ENCODE data around the gene TBC1D22A.

The TBC1D22A gene

GRCh38 chr22:46793497-46793896 is 31.0 kb downstream of the TBC1D22A start:
- Histone ChIP-seq H3K9ac (ENCODE audit: low read length) (no peak overlapping the region), H3K36me3 (ENCODE audit: control insufficient read depth, insufficient read depth, low read length, severe bottlenecking) (peaks cover 25% of the 10 kb centered on the region), H3K4me1 (ENCODE audit: control insufficient read depth, insufficient read depth, low read length) (peaks cover 10% of the 10 kb centered on the region), H3K4me3 (ENCODE audit: low read length) (no peak overlapping the region), H3K9me3 (ENCODE audit: control insufficient read depth, low read length) (no peaks in the 10 kb centered on the region), H3K27me3 (replicated peaks; ENCODE audit: control insufficient read depth, insufficient read depth, low read length) (no peaks in the 10 kb centered on the region)
- DNase-seq (ENCODE audit: low read depth) = no peak

- Histone ChIP-seq H3K4me3 (ENCODE audit: low read length) (no peak overlapping the region), H3K27me3 (replicated peaks; ENCODE audit: control insufficient read depth, insufficient read depth, low read length) (no peaks in the 10 kb centered on the region), H3K9ac (ENCODE audit: low read length) (no peak overlapping the region), H3K9me3 (ENCODE audit: control insufficient read depth, low read length) (no peaks in the 10 kb centered on the region), H3K36me3 (ENCODE audit: control insufficient read depth, insufficient read depth, low read length, severe bottlenecking) (peaks cover 25% of the 10 kb centered on the region), H3K4me1 (ENCODE audit: control insufficient read depth, insufficient read depth, low read length) (peaks cover 15% of the 10 kb centered on the region)
- no peak for DNase-seq (ENCODE audit: low read depth)
Measured at GRCh38 chr22:46794067-46794466, 31.6 kb downstream of the TBC1D22A start.

GRCh38 chr22:46794491-46794890 is 32.0 kb downstream of the TBC1D22A start:
- H3K4me1 ChIP-seq (ENCODE audit: control insufficient read depth, insufficient read depth, low read length) = peaks cover 16% of the 10 kb centered on the region
- H3K27me3 ChIP-seq (replicated peaks; ENCODE audit: control insufficient read depth, insufficient read depth, low read length) = no peaks in the 10 kb centered on the region
- peaks cover 27% of the 10 kb centered on the region for H3K36me3 ChIP-seq (ENCODE audit: control insufficient read depth, insufficient read depth, low read length, severe bottlenecking)
- no peak for DNase-seq (ENCODE audit: low read depth)
- no peaks in the 10 kb centered on the region for H3K9me3 ChIP-seq (ENCODE audit: control insufficient read depth, low read length)
- H3K9ac ChIP-seq (ENCODE audit: low read length) = no peak overlapping the region
- H3K4me3 ChIP-seq (ENCODE audit: low read length) = no peak overlapping the region

- Histone ChIP-seq H3K4me3 (ENCODE audit: low read length) (no peak overlapping the region), H3K9ac (ENCODE audit: low read length) (no peak overlapping the region), H3K4me1 (ENCODE audit: control insufficient read depth, insufficient read depth, low read length) (peaks cover 16% of the 10 kb centered on the region), H3K36me3 (ENCODE audit: control insufficient read depth, insufficient read depth, low read length, severe bottlenecking) (peaks cover 34% of the 10 kb centered on the region), H3K27me3 (replicated peaks; ENCODE audit: control insufficient read depth, insufficient read depth, low read length) (no peaks in the 10 kb centered on the region), H3K9me3 (ENCODE audit: control insufficient read depth, low read length) (no peaks in the 10 kb centered on the region)
- DNase-seq (ENCODE audit: low read depth) = no peak
Measured at GRCh38 chr22:46795140-46795539, 32.7 kb downstream of the TBC1D22A start.

GRCh38 chr22:46795845-46796565 is 33.6 kb downstream of the TBC1D22A start:
- Histone ChIP-seq H3K9me3 (ENCODE audit: control insufficient read depth, low read length) (no peaks in the 10 kb centered on the region), H3K9ac (ENCODE audit: low read length) (no peak overlapping the region), H3K36me3 (ENCODE audit: control insufficient read depth, insufficient read depth, low read length, severe bottlenecking) (peaks cover 41% of the 10 kb centered on the region), H3K4me3 (ENCODE audit: low read length) (no peak overlapping the region), H3K4me1 (ENCODE audit: control insufficient read depth, insufficient read depth, low read length) (peaks cover 16% of the 10 kb centered on the region), H3K27me3 (replicated peaks; ENCODE audit: control insufficient read depth, insufficient read depth, low read length) (no peaks in the 10 kb centered on the region)
- no peak for DNase-seq (ENCODE audit: low read depth)

- peaks cover 47% of the 10 kb centered on the region for H3K36me3 ChIP-seq (ENCODE audit: control insufficient read depth, insufficient read depth, low read length, severe bottlenecking)
Measured at GRCh38 chr22:46796566-46797195, 34.2 kb downstream of the TBC1D22A start.

GRCh38 chr22:46797355-46797754 is 34.9 kb downstream of the TBC1D22A start:
- Histone ChIP-seq H3K4me3 (ENCODE audit: low read length) (no peak overlapping the region), H3K27me3 (replicated peaks; ENCODE audit: control insufficient read depth, insufficient read depth, low read length) (no peaks in the 10 kb centered on the region), H3K36me3 (ENCODE audit: control insufficient read depth, insufficient read depth, low read length, severe bottlenecking) (peaks cover 47% of the 10 kb centered on the region), H3K4me1 (ENCODE audit: control insufficient read depth, insufficient read depth, low read length) (peaks cover 8% of the 10 kb centered on the region), H3K9me3 (ENCODE audit: control insufficient read depth, low read length) (no peaks in the 10 kb centered on the region), H3K9ac (ENCODE audit: low read length) (no peak overlapping the region)
- no peak for DNase-seq (ENCODE audit: low read depth)

More at GRCh38 chr22:46796566-46797195, 34.2 kb downstream of the TBC1D22A start:
- H3K4me3 ChIP-seq (ENCODE audit: low read length) = no peak overlapping the region
- DNase-seq (ENCODE audit: low read depth) = no peak
- H3K9ac ChIP-seq (ENCODE audit: low read length) = no peak overlapping the region
- H3K9me3 ChIP-seq (ENCODE audit: control insufficient read depth, low read length) = no peaks in the 10 kb centered on the region
- no peaks in the 10 kb centered on the region for H3K27me3 ChIP-seq (replicated peaks; ENCODE audit: control insufficient read depth, insufficient read depth, low read length)
- peaks cover 9% of the 10 kb centered on the region for H3K4me1 ChIP-seq (ENCODE audit: control insufficient read depth, insufficient read depth, low read length)

- Histone ChIP-seq H3K4me3 (ENCODE audit: low read length) (no peak overlapping the region), H3K9ac (ENCODE audit: low read length) (no peak overlapping the region), H3K36me3 (ENCODE audit: control insufficient read depth, insufficient read depth, low read length, severe bottlenecking) (peaks cover 46% of the 10 kb centered on the region), H3K4me1 (ENCODE audit: control insufficient read depth, insufficient read depth, low read length) (peaks cover 8% of the 10 kb centered on the region), H3K27me3 (replicated peaks; ENCODE audit: control insufficient read depth, insufficient read depth, low read length) (no peaks in the 10 kb centered on the region), H3K9me3 (ENCODE audit: control insufficient read depth, low read length) (no peaks in the 10 kb centered on the region)
- DNase-seq (ENCODE audit: low read depth) = no peak
Measured at GRCh38 chr22:46798041-46798365, 35.6 kb downstream of the TBC1D22A start.

GRCh38 chr22:46798366-46799350 is 36.2 kb downstream of the TBC1D22A start:
- Histone ChIP-seq H3K4me3 (ENCODE audit: low read length) (no peak overlapping the region), H3K9ac (ENCODE audit: low read length) (peak overlapping the region; percentile 25), H3K36me3 (ENCODE audit: control insufficient read depth, insufficient read depth, low read length, severe bottlenecking) (peaks cover 40% of the 10 kb centered on the region), H3K27me3 (replicated peaks; ENCODE audit: control insufficient read depth, insufficient read depth, low read length) (no peaks in the 10 kb centered on the region), H3K9me3 (ENCODE audit: control insufficient read depth, low read length) (no peaks in the 10 kb centered on the region), H3K4me1 (ENCODE audit: control insufficient read depth, insufficient read depth, low read length) (peaks cover 8% of the 10 kb centered on the region)
- peak; percentile 84 for DNase-seq (ENCODE audit: low read depth)

- no peak for DNase-seq (ENCODE audit: low read depth)
- peaks cover 8% of the 10 kb centered on the region for H3K4me1 ChIP-seq (ENCODE audit: control insufficient read depth, insufficient read depth, low read length)
- H3K27me3 ChIP-seq (replicated peaks; ENCODE audit: control insufficient read depth, insufficient read depth, low read length) = no peaks in the 10 kb centered on the region
- H3K4me3 ChIP-seq (ENCODE audit: low read length) = no peak overlapping the region
- no peaks in the 10 kb centered on the region for H3K9me3 ChIP-seq (ENCODE audit: control insufficient read depth, low read length)
- H3K9ac ChIP-seq (ENCODE audit: low read length) = no peak overlapping the region
- peaks cover 33% of the 10 kb centered on the region for H3K36me3 ChIP-seq (ENCODE audit: control insufficient read depth, insufficient read depth, low read length, severe bottlenecking)
Measured at GRCh38 chr22:46799626-46800025, 37.2 kb downstream of the TBC1D22A start.

Measured in adipocyte (in vitro differentiated cells).